SK-N-SH (cell line): ENCODE measurements around the gene NOLC1. TPM values are rescaled to one million over a fixed set of nuclear protein-coding genes. Genes with fewer than 3 reads are reported as not detected.

Experiments used
- CTCF ChIA-PET: fragments of 300-600, 350-600 bp; formaldehyde crosslinking; extraction: SDS; loops from one replicate; lab custom pipeline; 2021; lab: Yijun Ruan, JAX
- POLR2A ChIA-PET: fragments of 350-600 bp; sonication (Branson Sonifier 250); formaldehyde crosslinking; extraction: SDS; loops from one replicate; lab custom pipeline; 2020; ENCODE audit warnings: antibody characterized with exemption, inconsistent platforms; lab: Yijun Ruan, JAX
- DNase-seq: peaks from one replicate; pipeline ENCODE4 v3.0.0; 2012
- H2AFZ ChIP-seq: fragments of 200-600 bp; sonication (generic); 2 replicates; pipeline ENCODE4 v1.8.1; 2016; ENCODE audit warnings: antibody characterized with exemption, mild to moderate bottlenecking, low read depth
- H3F3A ChIP-seq: fragments of 200-600 bp; sonication (generic); replicated peaks from 2 replicates; pipeline ENCODE3; 2016; ENCODE audit warnings: antibody characterized with exemption, mild to moderate bottlenecking; ENCODE audit not compliant: insufficient read depth
- H3K27ac ChIP-seq, 2 experiments: fragments of 200-500 bp in 1 of 2; fragments of 200-600 bp in 1 of 2; sonication (Bioruptor generic) in 1 of 2; sonication (generic), shearing (Covaris generic) in 1 of 2; 2 replicates each; pipeline versions ENCODE4 v1.5.1 to v1.6.1; 2014 to 2016; ENCODE audit warnings: low read depth in 2 of 2, inconsistent platforms in 1 of 2, low read length in 1 of 2, mild to moderate bottlenecking in 1 of 2, mixed read lengths in 1 of 2
- H3K27me3 ChIP-seq: fragments of 200-600 bp; sonication (generic), shearing (Covaris generic); 2 replicates; pipeline ENCODE4 v1.6.1; 2016; ENCODE audit warnings: mixed run types; ENCODE audit not compliant: insufficient read depth
- H3K36me3 ChIP-seq, 2 experiments: fragments of 200-500 bp in 1 of 2; fragments of 200-600 bp in 1 of 2; sonication (Bioruptor generic) in 1 of 2; sonication (generic) in 1 of 2; replicated peaks in 1 of 2; 2 replicates each; pipeline versions ENCODE3 to v1.5.1; 2014 to 2016; ENCODE audit warnings: low read length in 1 of 2, mild to moderate bottlenecking in 1 of 2; ENCODE audit not compliant: insufficient read depth in 2 of 2, control insufficient read depth in 1 of 2
- H3K4me1 ChIP-seq, 2 experiments: fragments of 200-500 bp in 1 of 2; fragments of 200-600 bp in 1 of 2; sonication (Bioruptor generic) in 1 of 2; sonication (generic), shearing (Covaris generic) in 1 of 2; 2 replicates each; pipeline versions ENCODE4 v1.5.1 to v1.6.1; 2014 to 2016; ENCODE audit warnings: low read depth in 1 of 2, low read length in 1 of 2, mixed run types in 1 of 2; ENCODE audit not compliant: insufficient read depth in 2 of 2, control insufficient read depth in 1 of 2
- H3K4me2 ChIP-seq: fragments of 200-600 bp; sonication (generic), shearing (Covaris generic); 2 replicates; pipeline ENCODE4 v1.6.1; 2017; ENCODE audit warnings: mixed run types
- H3K4me3 ChIP-seq, 2 experiments: fragments of 200-500 bp in 1 of 2; fragments of 200-600 bp in 1 of 2; sonication (Bioruptor generic) in 1 of 2; sonication (generic), shearing (Covaris generic) in 1 of 2; 2 replicates each; pipeline versions ENCODE4 v1.5.1 to v1.8.1; 2014 to 2016; ENCODE audit warnings: low read depth in 2 of 2, inconsistent platforms in 1 of 2, low read length in 1 of 2, mild to moderate bottlenecking in 1 of 2, mixed read lengths in 1 of 2, moderate library complexity in 1 of 2
- H3K79me2 ChIP-seq: fragments of 200-600 bp; sonication (generic); 2 replicates; pipeline ENCODE4 v1.8.1; 2017; ENCODE audit warnings: mild to moderate bottlenecking; ENCODE audit not compliant: insufficient read depth
- H3K9ac ChIP-seq: fragments of 200-600 bp; sonication (generic); 2 replicates; pipeline ENCODE4 v1.6.1; 2017; ENCODE audit warnings: mixed run types
- H3K9me2 ChIP-seq: fragments of 200-600 bp; sonication (generic); 2 replicates; pipeline ENCODE4 v1.6.1; 2017; ENCODE audit warnings: mixed run types
- H3K9me3 ChIP-seq: fragments of 200-600 bp; sonication (generic); 2 replicates; pipeline ENCODE4 v1.6.1; 2017; ENCODE audit warnings: mixed run types, mild to moderate bottlenecking, moderate library complexity
- H4K20me1 ChIP-seq: fragments of 200-600 bp; sonication (generic); 2 replicates; pipeline ENCODE4 v1.6.1; 2017; ENCODE audit warnings: mild to moderate bottlenecking, mixed run types; ENCODE audit not compliant: insufficient read depth
- CHD2 ChIP-seq: fragments of 150-350 bp; IDR thresholded peaks from 2 replicates; pipeline ENCODE4 v1.6.1; 2018; ENCODE audit warnings: low read length; ENCODE audit not compliant: partially characterized antibody
- CTCF ChIP-seq: fragments of 200-600 bp; sonication (generic); IDR thresholded peaks from 2 replicates; pipeline ENCODE4 v1.6.1; 2017; ENCODE audit warnings: antibody characterized with exemption, mild to moderate bottlenecking, moderate library complexity
- FOSL2 ChIP-seq: IDR thresholded peaks from 2 replicates; pipeline ENCODE4 v1.4.0; 2012; ENCODE audit warnings: low read depth, mild to moderate bottlenecking, moderate library complexity, borderline replicate concordance
- FOXJ3 ChIP-seq: sonication (generic); formaldehyde crosslinking; IDR thresholded peaks from 2 replicates; pipeline ENCODE4 v1.5.1; 2020; ENCODE audit warnings: mild to moderate bottlenecking, missing genetic modification reagents
- FOXM1 ChIP-seq: IDR thresholded peaks from 2 replicates; pipeline ENCODE4 v1.4.0; 2012; ENCODE audit warnings: low read depth, mild to moderate bottlenecking
- GABPA ChIP-seq: IDR thresholded peaks from 2 replicates; pipeline ENCODE4 v1.4.0; 2012; ENCODE audit warnings: low read depth, mild to moderate bottlenecking
- PBX3 ChIP-seq: IDR thresholded peaks from 2 replicates; pipeline ENCODE4; 2012
- RCOR1 ChIP-seq: fragments of 150-350 bp; IDR thresholded peaks from 2 replicates; pipeline ENCODE4 v1.6.1; 2017; ENCODE audit warnings: antibody characterized with exemption, low read length
- TCF12 ChIP-seq: IDR thresholded peaks from 2 replicates; pipeline ENCODE4 v1.4.0; 2012
- TEAD4 ChIP-seq: IDR thresholded peaks from 2 replicates; pipeline ENCODE4 v1.4.0; 2012; ENCODE audit warnings: mild to moderate bottlenecking, borderline replicate concordance; ENCODE audit not compliant: insufficient read depth
- YY1 ChIP-seq: IDR thresholded peaks from 2 replicates; pipeline ENCODE4 v1.4.0; 2012; ENCODE audit warnings: low read depth, mild to moderate bottlenecking
- WGBS: methylation state at CpG from one replicate; pipeline ENCODE4 v1.1.6; 2017; ENCODE audit warnings: low lambda C conversion rate; 5-methylcytosine and 5-hydroxymethylcytosine counted together
- polyA plus RNA-seq, 3 experiments: library from polyadenylated mRNA; depleted of rRNA; stranded (reverse); fragments of >200 nt; gene quantifications; 2 replicates each; pipeline ENCODE4 v1.2.3, GENCODE V29; 2012
- TF ChIP-seq, protein P1 (sequence below): IDR thresholded peaks from 2 replicates; pipeline ENCODE4 v1.4.0; 2012; ENCODE audit warnings: low read depth, borderline replicate concordance
- TF ChIP-seq, protein P2 (sequence below): IDR thresholded peaks from 2 replicates; pipeline ENCODE4 v1.4.0; 2012; ENCODE audit warnings: low read depth, borderline replicate concordance

The NOLC1 gene
- polyA plus RNA-seq, 1 of the 3 experiments (the other 2 are of a cell fraction), result 71.8 TPM

- peak; percentile 38; the same call in 1 of the 2 replicates for TF ChIP-seq PBX3
- TF ChIP-seq RCOR1, result peak; percentile 45; the same call in 1 of the 2 replicates
- peak; percentile 92 for TF ChIP-seq CHD2
- peak; percentile 64; the same call in 1 of the 2 replicates for TF ChIP-seq TEAD4
- TF ChIP-seq FOSL2, result peak; percentile 55
- TF ChIP-seq, protein P1, sequence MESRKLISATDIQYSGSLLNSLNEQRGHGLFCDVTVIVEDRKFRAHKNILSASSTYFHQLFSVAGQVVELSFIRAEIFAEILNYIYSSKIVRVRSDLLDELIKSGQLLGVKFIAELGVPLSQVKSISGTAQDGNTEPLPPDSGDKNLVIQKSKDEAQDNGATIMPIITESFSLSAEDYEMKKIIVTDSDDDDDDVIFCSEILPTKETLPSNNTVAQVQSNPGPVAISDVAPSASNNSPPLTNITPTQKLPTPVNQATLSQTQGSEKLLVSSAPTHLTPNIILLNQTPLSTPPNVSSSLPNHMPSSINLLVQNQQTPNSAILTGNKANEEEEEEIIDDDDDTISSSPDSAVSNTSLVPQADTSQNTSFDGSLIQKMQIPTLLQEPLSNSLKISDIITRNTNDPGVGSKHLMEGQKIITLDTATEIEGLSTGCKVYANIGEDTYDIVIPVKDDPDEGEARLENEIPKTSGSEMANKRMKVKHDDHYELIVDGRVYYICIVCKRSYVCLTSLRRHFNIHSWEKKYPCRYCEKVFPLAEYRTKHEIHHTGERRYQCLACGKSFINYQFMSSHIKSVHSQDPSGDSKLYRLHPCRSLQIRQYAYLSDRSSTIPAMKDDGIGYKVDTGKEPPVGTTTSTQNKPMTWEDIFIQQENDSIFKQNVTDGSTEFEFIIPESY, result peak; percentile 87
- TF ChIP-seq, protein P2, sequence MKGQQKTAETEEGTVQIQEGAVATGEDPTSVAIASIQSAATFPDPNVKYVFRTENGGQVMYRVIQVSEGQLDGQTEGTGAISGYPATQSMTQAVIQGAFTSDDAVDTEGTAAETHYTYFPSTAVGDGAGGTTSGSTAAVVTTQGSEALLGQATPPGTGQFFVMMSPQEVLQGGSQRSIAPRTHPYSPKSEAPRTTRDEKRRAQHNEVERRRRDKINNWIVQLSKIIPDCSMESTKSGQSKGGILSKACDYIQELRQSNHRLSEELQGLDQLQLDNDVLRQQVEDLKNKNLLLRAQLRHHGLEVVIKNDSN, result peak; percentile 41; the same call in 1 of the 2 replicates
- TF ChIP-seq FOXJ3, result no peak
- TF ChIP-seq TCF12, result peak; percentile 17; the same call in 1 of the 2 replicates
- TF ChIP-seq GABPA, result peak; percentile 95
- TF ChIP-seq, all 33 proteins: peak for 21
Observed at GRCh38 chr10:102151774-102152544, at the start of gene NOLC1 (continued).

DNA sequence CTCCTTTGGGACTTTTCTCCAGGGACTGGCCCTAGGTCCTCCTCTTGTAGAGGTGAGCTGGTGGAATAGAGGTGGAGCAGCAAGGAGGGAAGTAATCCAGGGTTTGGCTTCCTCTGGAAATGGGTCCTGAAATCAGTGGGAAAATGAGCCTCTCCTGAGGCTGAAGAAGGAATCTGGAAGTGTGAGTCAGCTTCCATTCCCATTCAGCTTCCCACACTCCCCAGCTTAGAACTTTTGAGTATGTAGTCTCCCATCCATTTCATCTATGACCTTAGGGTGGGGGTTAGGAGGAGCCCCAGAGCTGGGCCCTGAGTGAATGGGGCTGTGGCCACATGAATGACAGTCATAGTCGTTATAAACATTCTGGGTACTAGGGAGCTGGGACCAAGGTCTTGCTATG, 49.8 kb upstream of the NOLC1 start:
- no peaks in the 10 kb centered on the region for H3K27me3 ChIP-seq
- H3F3A ChIP-seq, result peaks cover 10% of the 10 kb centered on the region
- TF ChIP-seq FOXM1 (no peak), CTCF (no peak), TEAD4 (no peak), YY1 (no peak), FOXJ3 (no peak), FOSL2 (no peak)
- H3K79me2 ChIP-seq, result no peaks in the 10 kb centered on the region
- H3K4me2 ChIP-seq, result no peak overlapping the region
- no peaks in the 10 kb centered on the region for H3K9me3 ChIP-seq
- H3K36me3 ChIP-seq, result peaks cover 16 to 17% of the 10 kb centered on the region in 2 experiments
- ChIA-PET CTCF (interaction anchor here (2.7 to 5.2 kb wide), 2 partner anchors 10 to 29 kb away, joined by 12 to 38 read pairs; no protein-coding TSS in a partner anchor), POLR2A (interaction anchor here (0.6 kb wide), 1 partner anchor 83 kb away, joined by 3 read pairs; no protein-coding TSS in a partner anchor)
- 100% methylated on average over 1 of the region's 1 CpG for WGBS
- no peaks in the 10 kb centered on the region for H3K9me2 ChIP-seq
- H3K9ac ChIP-seq, result no peak overlapping the region
- H3K4me1 ChIP-seq, result no peaks in the 10 kb centered on the region
- no peak for DNase-seq
- H3K27ac ChIP-seq, result no peak overlapping the region
- H3K4me3 ChIP-seq, result no peak overlapping the region
- H4K20me1 ChIP-seq, result no peaks in the 10 kb centered on the region
- H2AFZ ChIP-seq, result no peak overlapping the region
